Cardiac fibroblast (primary cell): ENCODE results near the gene C4orf50.

Experiments
- DNase-seq, 2 donors: peaks; one replicate each; pipeline versions ENCODE4 v3.0.0 to v3.0.0-alpha.2; 2010; ENCODE audit warnings: low read depth in 2 of 2
- H3K4me3 ChIP-seq, 2 donors: replicated peaks in 1 of 2; 1 replicate in 1 of 2; 2 replicates in 1 of 2; pipeline ENCODE4 v1.5.1; 2011; ENCODE audit warnings: low read depth in 2 of 2, low read length in 2 of 2, mild to moderate bottlenecking in 2 of 2, moderate library complexity in 1 of 2
- CTCF ChIP-seq: IDR thresholded peaks from one replicate; pipeline ENCODE4 v1.5.1; 2011; ENCODE audit warnings: low read depth, mild to moderate bottlenecking, low read length, inconsistent platforms

Gene C4orf50

GRCh38 chr4:5878359-5878758 is 139.9 kb downstream of the C4orf50 start:
- DNase-seq: no peak
- no peak for TF ChIP-seq CTCF
- no peak overlapping the region for H3K4me3 ChIP-seq

GRCh38 chr4:5877392-5877791 is 140.8 kb downstream of the C4orf50 start:
- no peak overlapping the region for H3K4me3 ChIP-seq
- TF ChIP-seq CTCF: no peak
- no peak for DNase-seq

GRCh38 chr4:5874811-5875449 is 143.3 kb downstream of the C4orf50 start:
- peak; percentile 7 to 11 for DNase-seq
- no peak for TF ChIP-seq CTCF
- H3K4me3 ChIP-seq: no peak overlapping the region

- H3K4me3 ChIP-seq: no peak overlapping the region
- TF ChIP-seq CTCF: no peak
- no peak for DNase-seq
These were observed 147.5 kb downstream of the C4orf50 start for GRCh38 chr4:5870701-5871100.

- DNase-seq: no peak
- H3K4me3 ChIP-seq: no peak overlapping the region
- TF ChIP-seq CTCF: no peak
These were observed 148.1 kb downstream of the C4orf50 start for GRCh38 chr4:5869966-5870619.

- no peak overlapping the region for H3K4me3 ChIP-seq
- no peak for DNase-seq
These were observed 150.4 kb downstream of the C4orf50 start for GRCh38 chr4:5867866-5868265.

More at GRCh38 chr4:5867866-5868265, 150.4 kb downstream of the C4orf50 start:
- TF ChIP-seq CTCF: no peak
